GM23338 (cell line): ENCODE data around the gene ADGRB2. TPM values are rescaled to one million over a fixed set of nuclear protein-coding genes. Genes with fewer than 3 reads are reported as not detected.
A peak's percentile ranks its signal among the peaks of the same experiment; 100 is the strongest.

ENCODE experiments used
- ATAC-seq: fragments of 200-7000 bp; cut with Tn5 transposase; 3 replicates; pipeline ENCODE4 v1.9.1; 2020
- DNase-seq: peaks from one replicate; pipeline ENCODE4 v3.0.0-alpha.2; 2015; ENCODE audit warnings: low spot score
- H2AFZ ChIP-seq: fragments of 200-600 bp; sonication (generic); 2 replicates; pipeline ENCODE4 v1.8.0; 2016; ENCODE audit warnings: antibody characterized with exemption, mild to moderate bottlenecking, moderate library complexity
- H3F3A ChIP-seq: fragments of 200-600 bp; sonication (generic); replicated peaks from 2 replicates; pipeline ENCODE4 v1.8.0; 2017; ENCODE audit warnings: antibody characterized with exemption, mixed run types, low read depth
- H3K27ac ChIP-seq: fragments of 200-600 bp; sonication (generic); 2 replicates; pipeline ENCODE4 v1.6.1; 2016; ENCODE audit warnings: low read depth
- H3K27me3 ChIP-seq: fragments of 200-600 bp; sonication (generic); 2 replicates; pipeline ENCODE4 v1.8.0; 2016; ENCODE audit warnings: mild to moderate bottlenecking, mixed run types, moderate library complexity; ENCODE audit not compliant: insufficient read depth
- H3K36me3 ChIP-seq: fragments of 200-600 bp; sonication (generic); 2 replicates; pipeline ENCODE4 v1.8.0; 2016; ENCODE audit warnings: mild to moderate bottlenecking; ENCODE audit not compliant: insufficient read depth
- H3K4me1 ChIP-seq: fragments of 200-600 bp; sonication (generic); 2 replicates; pipeline ENCODE4 v1.8.0; 2016; ENCODE audit warnings: mild to moderate bottlenecking, moderate library complexity; ENCODE audit not compliant: insufficient read depth
- H3K4me2 ChIP-seq: fragments of 200-600 bp; sonication (generic); 2 replicates; pipeline ENCODE4 v1.7.1; 2017; ENCODE audit warnings: mixed run types
- H3K4me3 ChIP-seq: fragments of 200-600 bp; sonication (generic); 2 replicates; pipeline ENCODE4 v1.6.1; 2016; ENCODE audit warnings: mixed run types
- H3K79me2 ChIP-seq: fragments of 200-600 bp; sonication (generic); replicated peaks from 2 replicates; pipeline ENCODE4 v1.8.0; 2017; ENCODE audit warnings: mild to moderate bottlenecking; ENCODE audit not compliant: insufficient read depth
- H3K9me2 ChIP-seq: fragments of 200-600 bp; sonication (generic); 2 replicates; pipeline ENCODE4 v1.8.0; 2017; ENCODE audit not compliant: insufficient read depth
- H4K20me1 ChIP-seq: fragments of 200-600 bp; sonication (generic); replicated peaks from 2 replicates; pipeline ENCODE4 v1.8.0; 2017; ENCODE audit warnings: mild to moderate bottlenecking; ENCODE audit not compliant: insufficient read depth
- H3K27ac Mint-ChIP-seq: 2 replicates; pipeline ENCODE4 v1.8.0; 2020; ENCODE audit warnings: inconsistent platforms, mild to moderate bottlenecking, moderate library complexity, mixed read lengths
- H3K27me3 Mint-ChIP-seq: 3 replicates; pipeline ENCODE4 v1.8.0; 2022; ENCODE audit warnings: low read depth, mild to moderate bottlenecking, moderate library complexity, mixed read lengths, inconsistent platforms; ENCODE audit not compliant: insufficient read depth, poor library complexity
- H3K36me3 Mint-ChIP-seq: 3 replicates; pipeline ENCODE4 v1.8.0; 2021; ENCODE audit warnings: low read depth, mild to moderate bottlenecking, inconsistent platforms, moderate library complexity, mixed read lengths
- H3K4me1 Mint-ChIP-seq: 3 replicates; pipeline ENCODE4 v1.8.0; 2020; ENCODE audit warnings: mild to moderate bottlenecking, inconsistent platforms, mixed read lengths
- H3K4me3 Mint-ChIP-seq: 3 replicates; pipeline ENCODE4 v1.8.0; 2021; ENCODE audit warnings: moderate library complexity, mild to moderate bottlenecking, inconsistent platforms, mixed read lengths
- H3K9me3 Mint-ChIP-seq: 3 replicates; pipeline ENCODE4 v1.8.0; 2020; ENCODE audit warnings: moderate library complexity, mild to moderate bottlenecking, inconsistent platforms, mixed read lengths
- CREB1 ChIP-seq: fragments of 250-450 bp; sonication (Bioruptor Pico); IDR thresholded peaks from 2 replicates; pipeline ENCODE4 v1.5.0; 2020; ENCODE audit warnings: low read depth, mild to moderate bottlenecking, moderate library complexity
- EZH2 ChIP-seq: fragments of 200-600 bp; sonication (generic); IDR thresholded peaks from one replicate; pipeline ENCODE4 v1.8.0; 2017; ENCODE audit warnings: antibody characterized with exemption, mild to moderate bottlenecking, low read depth; ENCODE audit not compliant: unreplicated experiment
- EZH2phosphoT487 ChIP-seq: fragments of 200-600 bp; sonication (generic); IDR thresholded peaks from one replicate; pipeline ENCODE4 v1.8.1; 2018; ENCODE audit warnings: antibody characterized with exemption; ENCODE audit not compliant: unreplicated experiment
- JUNB ChIP-seq: IDR thresholded peaks from one replicate; pipeline ENCODE4 v1.6.1; 2016; ENCODE audit warnings: antibody characterized with exemption; ENCODE audit not compliant: unreplicated experiment
- STAT1 ChIP-seq: IDR thresholded peaks from one replicate; pipeline ENCODE4 v1.6.1; 2016; ENCODE audit warnings: antibody characterized with exemption; ENCODE audit not compliant: unreplicated experiment
- ZNF331 ChIP-seq: fragments of 250-450 bp; sonication (Bioruptor Pico); IDR thresholded peaks from 2 replicates; pipeline ENCODE4 v1.5.0; 2020; ENCODE audit warnings: low read depth, mild to moderate bottlenecking, moderate library complexity
- polyA plus RNA-seq: library from polyadenylated mRNA; unstranded; fragments of >200 nt; fragmentation: Nextera tagmentation; extraction: Ambion mirVana; gene quantifications from 2 replicates; pipeline ENCODE4 v1.2.1, GENCODE V29; 2016
- total RNA-seq: library from RNA; depleted of rRNA; stranded (reverse); fragments of >200 nt; shearing (Covaris generic); gene quantifications from 2 replicates; pipeline ENCODE4 v1.2.3, GENCODE V29; 2014
- TF ChIP-seq, protein P1 (sequence below): IDR thresholded peaks from 2 replicates; pipeline ENCODE4 v1.6.1; 2016; ENCODE audit warnings: antibody characterized with exemption
- TF ChIP-seq, protein P2 (sequence below), 2 experiments: fragments of 200-600 bp in 1 of 2; sonication (generic) in 1 of 2; conservative IDR thresholded peaks; 2 replicates each; pipeline versions ENCODE4 v1.5.1 to v1.6.1; 2016 to 2017; ENCODE audit warnings: antibody characterized with exemption in 2 of 2, low read depth in 2 of 2, mild to moderate bottlenecking in 2 of 2, moderate library complexity in 1 of 2
- TF ChIP-seq, protein P3 (sequence below): IDR thresholded peaks from one replicate; pipeline ENCODE4 v1.6.1; 2018; ENCODE audit warnings: antibody characterized with exemption; ENCODE audit not compliant: unreplicated experiment

Gene ADGRB2
- total and polyA plus RNA-seq, 2 experiments from 2014 or later, result 8.0 to 27.8 TPM

DNA sequence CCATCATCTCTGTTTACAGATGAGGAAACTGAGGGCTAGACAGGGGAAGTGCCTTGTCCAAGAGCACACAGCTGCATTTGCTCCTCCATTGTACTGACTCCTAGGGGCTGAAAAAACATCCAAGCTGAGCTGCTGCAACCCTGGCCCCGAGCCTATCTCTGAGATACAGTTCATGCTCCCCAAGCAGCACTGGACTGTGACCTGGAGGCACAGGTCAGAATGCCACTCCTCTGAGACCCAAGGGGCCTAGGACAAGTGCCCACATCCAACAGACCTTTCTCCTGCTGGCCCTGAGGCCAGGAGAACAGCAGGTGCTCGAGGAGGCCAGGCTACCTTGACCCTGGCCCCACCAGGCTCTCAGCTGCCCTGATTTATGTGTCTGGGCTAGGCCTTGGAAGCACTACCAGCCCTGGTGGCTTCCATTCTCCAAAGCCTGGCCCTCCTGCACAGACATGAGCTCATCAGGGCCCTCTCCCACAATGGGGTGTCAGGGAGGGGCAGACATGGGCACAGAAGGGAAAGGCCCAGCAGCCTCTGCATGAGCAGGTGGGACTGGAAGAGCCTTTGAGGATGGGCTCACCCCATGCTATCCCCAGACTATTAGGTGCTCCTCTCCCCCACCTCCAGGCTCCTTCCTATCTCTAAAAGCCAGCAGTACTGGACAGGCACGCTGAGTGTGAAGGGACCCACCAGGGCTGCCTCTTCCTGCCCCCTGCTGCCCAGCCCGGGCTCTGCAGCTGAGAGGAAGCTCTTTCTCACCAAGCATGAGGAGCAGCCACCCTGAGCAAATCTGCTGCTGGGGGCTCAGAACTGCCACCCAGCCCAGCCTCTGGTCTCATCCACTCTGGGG is 18.8 kb downstream of the ADGRB2 start (continued):
- TF ChIP-seq ZNF331 (no peak), STAT1 (no peak), CREB1 (CRISPR knock-in tag) (no peak)
- TF ChIP-seq, protein P1, sequence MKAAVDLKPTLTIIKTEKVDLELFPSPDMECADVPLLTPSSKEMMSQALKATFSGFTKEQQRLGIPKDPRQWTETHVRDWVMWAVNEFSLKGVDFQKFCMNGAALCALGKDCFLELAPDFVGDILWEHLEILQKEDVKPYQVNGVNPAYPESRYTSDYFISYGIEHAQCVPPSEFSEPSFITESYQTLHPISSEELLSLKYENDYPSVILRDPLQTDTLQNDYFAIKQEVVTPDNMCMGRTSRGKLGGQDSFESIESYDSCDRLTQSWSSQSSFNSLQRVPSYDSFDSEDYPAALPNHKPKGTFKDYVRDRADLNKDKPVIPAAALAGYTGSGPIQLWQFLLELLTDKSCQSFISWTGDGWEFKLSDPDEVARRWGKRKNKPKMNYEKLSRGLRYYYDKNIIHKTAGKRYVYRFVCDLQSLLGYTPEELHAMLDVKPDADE, result no peak
- TF ChIP-seq, protein P2, sequence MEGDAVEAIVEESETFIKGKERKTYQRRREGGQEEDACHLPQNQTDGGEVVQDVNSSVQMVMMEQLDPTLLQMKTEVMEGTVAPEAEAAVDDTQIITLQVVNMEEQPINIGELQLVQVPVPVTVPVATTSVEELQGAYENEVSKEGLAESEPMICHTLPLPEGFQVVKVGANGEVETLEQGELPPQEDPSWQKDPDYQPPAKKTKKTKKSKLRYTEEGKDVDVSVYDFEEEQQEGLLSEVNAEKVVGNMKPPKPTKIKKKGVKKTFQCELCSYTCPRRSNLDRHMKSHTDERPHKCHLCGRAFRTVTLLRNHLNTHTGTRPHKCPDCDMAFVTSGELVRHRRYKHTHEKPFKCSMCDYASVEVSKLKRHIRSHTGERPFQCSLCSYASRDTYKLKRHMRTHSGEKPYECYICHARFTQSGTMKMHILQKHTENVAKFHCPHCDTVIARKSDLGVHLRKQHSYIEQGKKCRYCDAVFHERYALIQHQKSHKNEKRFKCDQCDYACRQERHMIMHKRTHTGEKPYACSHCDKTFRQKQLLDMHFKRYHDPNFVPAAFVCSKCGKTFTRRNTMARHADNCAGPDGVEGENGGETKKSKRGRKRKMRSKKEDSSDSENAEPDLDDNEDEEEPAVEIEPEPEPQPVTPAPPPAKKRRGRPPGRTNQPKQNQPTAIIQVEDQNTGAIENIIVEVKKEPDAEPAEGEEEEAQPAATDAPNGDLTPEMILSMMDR (conservative IDR thresholded peaks at IDR 0.05; ENCODE audit: low read depth in 2 of 2), result peak; percentile 72 to 81

DNA sequence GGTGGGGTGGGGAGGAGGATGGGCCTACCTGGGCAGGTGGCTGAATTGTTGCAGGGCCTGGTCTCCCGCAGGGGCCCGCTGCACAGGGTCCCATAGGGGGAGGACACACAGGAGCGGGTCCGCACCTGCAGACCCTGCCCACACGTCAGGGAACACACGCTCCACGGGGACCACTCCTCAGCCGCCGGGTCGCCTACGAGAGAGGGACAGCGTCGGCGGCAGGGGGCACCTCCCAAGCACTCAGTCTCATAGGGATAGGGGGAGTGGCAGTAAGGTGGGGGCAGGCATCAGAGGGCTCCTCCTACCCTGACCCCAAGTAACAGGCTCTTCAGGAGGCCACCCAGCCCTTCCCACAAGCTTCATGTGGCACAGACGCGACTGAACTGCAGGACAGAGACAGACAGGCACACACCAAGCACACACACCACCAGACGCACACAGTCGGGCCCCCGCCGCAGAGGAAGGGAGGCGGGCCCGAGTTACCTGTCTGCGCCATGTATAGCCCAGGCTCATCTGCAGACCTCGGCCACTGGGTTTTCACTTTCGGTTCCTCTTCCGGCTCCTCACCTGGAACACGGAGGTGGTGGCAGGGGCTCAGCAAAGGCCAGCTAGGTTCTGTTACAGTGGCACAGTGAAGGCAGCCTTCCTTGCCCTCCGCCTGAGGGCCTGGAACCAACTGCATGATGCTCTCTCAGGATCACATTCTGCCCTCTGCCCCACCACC is 19.8 kb downstream of the ADGRB2 start:
- Mint-ChIP-seq H3K27ac (no peak overlapping the region), H3K4me3 (no peak overlapping the region), H3K27me3 (peaks cover 10% of the 10 kb centered on the region), H3K9me3 (no peaks in the 10 kb centered on the region), H3K4me1 (peaks cover 38% of the 10 kb centered on the region), H3K36me3 (no peaks in the 10 kb centered on the region; the same call in 2 of the 3 replicates)
- Histone ChIP-seq H3K79me2 (no peaks in the 10 kb centered on the region), H3F3A (no peaks in the 10 kb centered on the region), H4K20me1 (no peaks in the 10 kb centered on the region), H3K36me3 (no peaks in the 10 kb centered on the region), H2AFZ (no peak overlapping the region), H3K4me3 (no peak overlapping the region), H3K4me2 (no peak overlapping the region), H3K27ac (no peak overlapping the region), H3K9me2 (no peaks in the 10 kb centered on the region), H3K27me3 (no peaks in the 10 kb centered on the region), H3K4me1 (peaks cover 14% of the 10 kb centered on the region)
- DNase-seq (no peak), ATAC-seq (no peak)
- TF ChIP-seq JUNB, result no peak
- TF ChIP-seq, protein P3, sequence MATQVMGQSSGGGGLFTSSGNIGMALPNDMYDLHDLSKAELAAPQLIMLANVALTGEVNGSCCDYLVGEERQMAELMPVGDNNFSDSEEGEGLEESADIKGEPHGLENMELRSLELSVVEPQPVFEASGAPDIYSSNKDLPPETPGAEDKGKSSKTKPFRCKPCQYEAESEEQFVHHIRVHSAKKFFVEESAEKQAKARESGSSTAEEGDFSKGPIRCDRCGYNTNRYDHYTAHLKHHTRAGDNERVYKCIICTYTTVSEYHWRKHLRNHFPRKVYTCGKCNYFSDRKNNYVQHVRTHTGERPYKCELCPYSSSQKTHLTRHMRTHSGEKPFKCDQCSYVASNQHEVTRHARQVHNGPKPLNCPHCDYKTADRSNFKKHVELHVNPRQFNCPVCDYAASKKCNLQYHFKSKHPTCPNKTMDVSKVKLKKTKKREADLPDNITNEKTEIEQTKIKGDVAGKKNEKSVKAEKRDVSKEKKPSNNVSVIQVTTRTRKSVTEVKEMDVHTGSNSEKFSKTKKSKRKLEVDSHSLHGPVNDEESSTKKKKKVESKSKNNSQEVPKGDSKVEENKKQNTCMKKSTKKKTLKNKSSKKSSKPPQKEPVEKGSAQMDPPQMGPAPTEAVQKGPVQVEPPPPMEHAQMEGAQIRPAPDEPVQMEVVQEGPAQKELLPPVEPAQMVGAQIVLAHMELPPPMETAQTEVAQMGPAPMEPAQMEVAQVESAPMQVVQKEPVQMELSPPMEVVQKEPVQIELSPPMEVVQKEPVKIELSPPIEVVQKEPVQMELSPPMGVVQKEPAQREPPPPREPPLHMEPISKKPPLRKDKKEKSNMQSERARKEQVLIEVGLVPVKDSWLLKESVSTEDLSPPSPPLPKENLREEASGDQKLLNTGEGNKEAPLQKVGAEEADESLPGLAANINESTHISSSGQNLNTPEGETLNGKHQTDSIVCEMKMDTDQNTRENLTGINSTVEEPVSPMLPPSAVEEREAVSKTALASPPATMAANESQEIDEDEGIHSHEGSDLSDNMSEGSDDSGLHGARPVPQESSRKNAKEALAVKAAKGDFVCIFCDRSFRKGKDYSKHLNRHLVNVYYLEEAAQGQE, result no peak
- TF ChIP-seq ZNF331, result no peak
- TF ChIP-seq EZH2phosphoT487, result no peak
- no peak for TF ChIP-seq EZH2
- TF ChIP-seq, protein P2 (conservative IDR thresholded peaks at IDR 0.05; ENCODE audit: low read depth in 2 of 2), result no peak
